Activated CD4-positive, alpha-beta T cell treated with anti-CD3 and anti-CD28 coated beads for 36 hours (primary cell): ENCODE measurements around the gene PPP2R3A. TPM values are rescaled to one million over a fixed set of nuclear protein-coding genes. Genes with fewer than 3 reads are reported as not detected.

ENCODE experiments used
- ATAC-seq: fragments of 200-7000 bp; cut with Tn5 transposase; one replicate; pipeline ENCODE4 v1.10.0; 2021; ENCODE audit warnings: mild to moderate bottlenecking, moderate library complexity
- CTCF ChIA-PET: fragments of 350-600 bp; sonication (Branson Sonifier 250); formaldehyde crosslinking; loops from one replicate; lab custom pipeline; 2021; ENCODE audit warnings: antibody characterized with exemption; lab: Charles Lee
- POLR2A ChIA-PET: fragments of 350-600 bp; sonication (Branson Sonifier 250); formaldehyde crosslinking; loops from one replicate; lab custom pipeline; 2021; ENCODE audit warnings: antibody characterized with exemption, inconsistent platforms; lab: Charles Lee
- DNase-seq: peaks from one replicate; pipeline ENCODE4 v3.0.0-alpha.2; 2020
- H3K27ac Mint-ChIP-seq: one replicate; pipeline ENCODE4 v1.8.0; 2021; ENCODE audit warnings: mixed read lengths
- H3K27me3 Mint-ChIP-seq: one replicate; pipeline ENCODE4 v1.8.0; 2021; ENCODE audit warnings: mixed read lengths
- H3K36me3 Mint-ChIP-seq: one replicate; pipeline ENCODE4 v1.8.0; 2021; ENCODE audit warnings: low read depth, mixed read lengths
- H3K4me1 Mint-ChIP-seq: one replicate; pipeline ENCODE4 v1.8.0; 2021; ENCODE audit warnings: mixed read lengths
- H3K4me3 Mint-ChIP-seq: one replicate; pipeline ENCODE4 v1.8.0; 2021; ENCODE audit warnings: mild to moderate bottlenecking, moderate library complexity, mixed read lengths
- H3K9me3 Mint-ChIP-seq: one replicate; pipeline ENCODE4 v1.8.0; 2021; ENCODE audit warnings: low read depth, mixed read lengths
- intact Hi-C, 2 experiments: fragments of 100-400 bp; cut with DNase I in 1 of 2; cut with micrococcal nuclease in 1 of 2; formaldehyde crosslinking; loops; one replicate each; pipeline versions ENCODE4 v1.14.2 to v1.15.1; 2022 to 2024; cut with DNase I, micrococcal nuclease
- total RNA-seq, 2 experiments: library from RNA; stranded (reverse); gene quantifications; one replicate each; pipeline ENCODE4 v1.2.3, GENCODE V29; 2021

Gene PPP2R3A
- total RNA-seq, 2 experiments from 2014 or later: 0.18 to 0.51 TPM

DNA sequence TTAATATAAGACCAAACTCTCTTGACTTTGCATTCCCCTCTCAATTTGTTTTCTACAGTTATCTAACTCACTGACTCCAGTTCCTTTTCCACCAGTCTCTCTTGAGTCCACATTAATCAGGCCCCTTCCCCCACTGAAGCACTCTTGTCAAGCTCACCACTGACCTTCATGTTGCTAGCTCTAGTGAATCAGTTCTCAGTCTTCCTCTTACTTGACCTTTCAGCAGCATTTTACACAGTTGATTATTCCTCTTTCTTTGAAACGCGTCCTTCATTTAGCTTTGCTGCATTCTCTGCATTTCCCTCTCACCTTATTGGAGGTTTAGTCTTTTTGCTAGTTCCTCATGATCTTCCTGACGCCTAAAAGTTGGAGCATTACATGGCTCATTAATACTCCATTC, 8.3 kb downstream of the PPP2R3A start:
- Mint-ChIP-seq H3K4me1 (no peaks in the 10 kb centered on the region), H3K27me3 (peaks cover 21% of the 10 kb centered on the region)

GRCh38 chr3:135975053-135975452, 9.5 kb downstream of the PPP2R3A start:
- DNase-seq (no peak), ATAC-seq (no peak)
- intact Hi-C loops: no loop called here
- Mint-ChIP-seq H3K27me3 (peaks cover 19% of the 10 kb centered on the region), H3K27ac (no peak overlapping the region), H3K36me3 (no peaks in the 10 kb centered on the region), H3K9me3 (no peaks in the 10 kb centered on the region), H3K4me3 (no peak overlapping the region), H3K4me1 (no peaks in the 10 kb centered on the region)
- ChIA-PET POLR2A (no interaction called here), CTCF (interaction anchor here (0.6 kb wide), 1 partner anchor 1015 kb away, joined by 3 read pairs; no protein-coding TSS in a partner anchor)

More for the DNA sequence above, 8.3 kb downstream of the PPP2R3A start:
- ChIA-PET CTCF (interaction anchor here (0.9 kb wide), 1 partner anchor 10 kb away, joined by 5 read pairs; no protein-coding TSS in a partner anchor), POLR2A (no interaction called here)
- intact Hi-C loops: no loop called here
- H3K4me3 Mint-ChIP-seq: no peak overlapping the region
- H3K36me3 Mint-ChIP-seq: no peaks in the 10 kb centered on the region
- H3K9me3 Mint-ChIP-seq: no peaks in the 10 kb centered on the region
- ATAC-seq (no peak), DNase-seq (no peak)
- H3K27ac Mint-ChIP-seq: no peak overlapping the region

DNA sequence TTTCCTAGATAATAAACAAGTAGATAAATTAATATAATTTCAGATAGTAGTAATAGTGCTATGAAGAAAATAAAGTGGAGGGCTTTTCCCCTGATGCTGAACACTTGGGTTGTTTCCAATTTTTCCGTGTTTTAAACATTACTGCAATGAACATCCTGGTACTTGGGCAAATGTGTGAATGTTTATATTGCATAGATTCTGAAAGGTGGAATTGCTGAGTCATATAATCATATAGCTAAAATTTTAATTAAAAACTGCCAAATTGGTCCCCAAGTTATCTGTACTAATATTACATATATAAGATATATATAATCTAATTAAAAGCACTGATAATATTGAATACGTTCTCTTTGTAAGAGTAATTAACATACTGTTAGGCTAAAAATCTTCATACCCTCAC, 10.0 kb downstream of the PPP2R3A start:
- Mint-ChIP-seq H3K27ac (no peak overlapping the region), H3K9me3 (no peaks in the 10 kb centered on the region), H3K4me1 (no peaks in the 10 kb centered on the region), H3K4me3 (no peak overlapping the region), H3K36me3 (no peaks in the 10 kb centered on the region), H3K27me3 (peaks cover 18% of the 10 kb centered on the region)
- ATAC-seq (no peak), DNase-seq (no peak)
- intact Hi-C loops: no loop called here
- CTCF ChIA-PET: interaction anchor here (0.6 kb wide), 1 partner anchor 1015 kb away, joined by 3 read pairs; no protein-coding TSS in a partner anchor
- POLR2A ChIA-PET: no interaction called here

- Mint-ChIP-seq H3K4me3 (no peak overlapping the region), H3K9me3 (no peaks in the 10 kb centered on the region), H3K36me3 (no peaks in the 10 kb centered on the region), H3K27me3 (peaks cover 16% of the 10 kb centered on the region), H3K27ac (no peak overlapping the region), H3K4me1 (no peaks in the 10 kb centered on the region)
- no peak for DNase-seq
- POLR2A ChIA-PET: no interaction called here
- ATAC-seq: no peak
- intact Hi-C loops: no loop called here
- CTCF ChIA-PET: interaction anchor here (0.5 kb wide), 1 partner anchor 1990 kb away, joined by 3 read pairs; no protein-coding TSS in a partner anchor
These were observed 14.8 kb downstream of the PPP2R3A start for GRCh38 chr3:135980343-135980742.

DNA sequence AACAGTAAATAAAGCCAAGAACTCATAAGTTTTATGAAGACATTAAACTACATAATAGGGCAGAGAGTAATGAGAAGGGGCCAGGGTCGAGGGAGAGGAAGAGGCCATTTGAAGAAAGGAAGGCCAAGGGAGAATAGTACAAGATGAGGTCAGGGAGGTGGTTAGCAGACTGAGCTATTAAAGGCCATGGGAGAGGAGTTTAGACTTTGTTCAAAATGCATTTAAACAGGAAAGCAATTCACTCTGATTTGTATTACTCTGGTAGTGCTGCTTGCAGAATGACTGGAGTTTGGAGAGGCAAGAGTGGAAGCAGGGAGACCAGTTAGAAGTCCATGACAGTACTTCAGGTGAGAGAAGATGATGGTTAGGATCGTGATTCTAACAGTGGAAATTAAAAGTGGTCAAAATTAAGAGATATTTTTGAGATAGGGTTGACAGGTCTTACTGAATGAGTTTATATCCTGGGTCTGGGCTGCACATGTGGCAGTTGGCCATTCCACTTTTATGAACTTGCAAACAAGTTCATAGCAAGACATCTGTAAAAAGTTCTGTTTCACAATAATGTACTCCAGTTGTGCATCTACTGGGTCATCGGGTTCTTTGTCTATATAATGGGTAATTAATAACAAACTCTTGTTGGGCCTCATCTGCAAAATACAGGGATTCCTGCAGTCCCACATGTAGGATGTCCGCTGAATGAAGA, 16.3 kb downstream of the PPP2R3A start:
- Mint-ChIP-seq H3K4me1 (no peaks in the 10 kb centered on the region), H3K36me3 (no peaks in the 10 kb centered on the region), H3K27me3 (peaks cover 14% of the 10 kb centered on the region), H3K9me3 (no peaks in the 10 kb centered on the region), H3K4me3 (no peak overlapping the region), H3K27ac (no peak overlapping the region)
- ChIA-PET CTCF (no interaction called here), POLR2A (no interaction called here)
- no peak for DNase-seq
- intact Hi-C loops: no loop called here
- ATAC-seq: no peak

DNA sequence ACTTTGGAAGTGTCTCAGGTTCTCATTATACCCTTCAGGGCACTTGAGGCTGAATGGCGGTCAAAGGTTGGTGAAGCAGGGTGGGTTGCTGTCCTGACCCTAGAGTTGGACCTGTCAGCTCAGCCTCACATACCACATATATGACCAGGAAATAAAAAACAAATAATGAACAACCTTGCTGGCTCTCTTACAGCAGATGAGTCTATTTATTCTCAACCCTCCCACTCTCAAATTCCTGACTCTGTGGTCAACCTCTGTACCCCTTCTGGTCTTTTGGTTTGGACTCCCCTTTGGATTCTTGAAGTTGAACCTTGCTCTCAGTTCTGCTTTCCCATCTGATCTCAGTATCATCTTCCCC, 16.9 kb downstream of the PPP2R3A start:
- ATAC-seq: no peak
- POLR2A ChIA-PET: no interaction called here
- H3K27me3 Mint-ChIP-seq: peaks cover 14% of the 10 kb centered on the region

DNA sequence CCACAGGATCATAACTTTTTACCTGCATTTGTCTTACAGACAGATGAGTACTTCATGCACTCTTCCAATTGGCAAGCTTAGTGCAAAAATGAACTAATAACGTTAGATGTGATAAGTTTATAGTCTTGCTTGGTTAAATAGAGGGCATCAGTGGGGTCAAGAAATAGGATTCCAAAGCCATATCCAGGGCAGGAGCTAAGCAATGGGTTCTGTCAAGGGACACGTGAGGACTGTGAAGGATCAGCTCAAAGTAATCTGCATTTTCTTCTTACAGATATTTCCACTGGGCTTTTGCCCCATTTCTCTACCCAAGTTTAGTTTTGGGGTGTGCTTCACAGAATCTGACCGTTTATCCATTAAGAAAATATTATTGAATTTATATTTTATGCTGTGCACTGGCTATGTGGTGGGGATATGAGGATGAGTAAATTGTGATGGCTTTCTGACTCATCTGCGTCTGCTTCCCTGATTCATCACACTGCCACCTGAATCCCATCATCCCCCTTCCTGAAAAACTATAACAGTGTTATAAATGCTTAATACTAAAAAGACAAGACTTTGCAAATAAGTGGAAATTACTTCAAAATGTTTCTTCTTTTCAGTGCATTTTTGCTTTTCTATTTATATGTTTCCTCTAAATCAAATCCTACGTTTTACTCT, 17.5 kb downstream of the PPP2R3A start:
- POLR2A ChIA-PET: no interaction called here
- no peak for DNase-seq
- Mint-ChIP-seq H3K27ac (no peak overlapping the region), H3K27me3 (peaks cover 14% of the 10 kb centered on the region), H3K36me3 (no peaks in the 10 kb centered on the region), H3K9me3 (no peaks in the 10 kb centered on the region), H3K4me1 (no peaks in the 10 kb centered on the region), H3K4me3 (no peak overlapping the region)
- intact Hi-C loops: no loop called here
- CTCF ChIA-PET: interaction anchor here (1.7 kb wide), 1 partner anchor 10 kb away, joined by 5 read pairs; no protein-coding TSS in a partner anchor
- ATAC-seq: no peak

More for the DNA sequence above, 16.9 kb downstream of the PPP2R3A start:
- H3K36me3 Mint-ChIP-seq: no peaks in the 10 kb centered on the region
- DNase-seq: no peak
- H3K27ac Mint-ChIP-seq: no peak overlapping the region
- CTCF ChIA-PET: no interaction called here
- intact Hi-C loops: no loop called here
- no peaks in the 10 kb centered on the region for H3K9me3 Mint-ChIP-seq
- H3K4me1 Mint-ChIP-seq: no peaks in the 10 kb centered on the region
- no peak overlapping the region for H3K4me3 Mint-ChIP-seq

- ATAC-seq: no peak
- intact Hi-C loops: no loop called here
- no peak overlapping the region for H3K4me3 Mint-ChIP-seq
- no peak overlapping the region for H3K27ac Mint-ChIP-seq
- H3K9me3 Mint-ChIP-seq: no peaks in the 10 kb centered on the region
- ChIA-PET CTCF (no interaction called here), POLR2A (no interaction called here)
- no peaks in the 10 kb centered on the region for H3K36me3 Mint-ChIP-seq
- peaks cover 7% of the 10 kb centered on the region for H3K27me3 Mint-ChIP-seq
- peaks cover 8% of the 10 kb centered on the region for H3K4me1 Mint-ChIP-seq
- no peak for DNase-seq
These were observed 22.1 kb downstream of the PPP2R3A start for GRCh38 chr3:135987661-135988060.

DNA sequence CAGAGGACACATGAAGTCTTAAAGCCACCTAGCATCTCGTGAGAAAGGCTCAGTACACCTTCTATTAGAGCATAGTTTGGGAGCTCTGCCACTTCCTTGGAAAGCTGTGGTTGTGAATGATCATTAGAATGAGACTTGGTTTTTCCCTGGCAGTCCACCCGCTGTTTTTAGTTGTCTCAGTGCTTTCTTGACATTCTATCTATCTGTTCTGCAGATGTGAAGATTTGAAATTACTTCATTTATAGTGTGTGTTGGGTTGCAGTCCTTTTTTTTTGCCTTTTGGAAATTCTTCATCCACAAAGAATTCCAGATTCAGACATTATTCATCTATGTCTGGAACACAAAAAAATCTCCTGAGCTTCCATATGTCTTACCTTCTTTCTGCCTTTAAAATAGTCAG, 23.7 kb downstream of the PPP2R3A start:
- intact Hi-C loops: no loop called here
- H3K4me3 Mint-ChIP-seq: no peak overlapping the region
- no peaks in the 10 kb centered on the region for H3K36me3 Mint-ChIP-seq
- H3K9me3 Mint-ChIP-seq: no peaks in the 10 kb centered on the region
- H3K27ac Mint-ChIP-seq: no peak overlapping the region
- DNase-seq: no peak
- no peak for ATAC-seq
- CTCF ChIA-PET: no interaction called here
- peaks cover 7% of the 10 kb centered on the region for H3K27me3 Mint-ChIP-seq
- POLR2A ChIA-PET: no interaction called here
- H3K4me1 Mint-ChIP-seq: peaks cover 8% of the 10 kb centered on the region

GRCh38 chr3:135990903-135991302, 25.4 kb downstream of the PPP2R3A start:
- Mint-ChIP-seq H3K36me3 (no peaks in the 10 kb centered on the region), H3K4me3 (no peak overlapping the region), H3K4me1 (peaks cover 8% of the 10 kb centered on the region), H3K27me3 (peaks cover 7% of the 10 kb centered on the region), H3K27ac (no peak overlapping the region), H3K9me3 (no peaks in the 10 kb centered on the region)
- intact Hi-C loops: no loop called here
- no peak for DNase-seq
- no peak for ATAC-seq
- ChIA-PET POLR2A (no interaction called here), CTCF (interaction anchor here (0.6 to 1.0 kb wide), 2 partner anchors 51 to 1390 kb away, joined by 3 to 5 read pairs; no protein-coding TSS in a partner anchor)

- Mint-ChIP-seq H3K4me1 (peaks cover 8% of the 10 kb centered on the region), H3K9me3 (no peaks in the 10 kb centered on the region), H3K4me3 (no peak overlapping the region), H3K36me3 (no peaks in the 10 kb centered on the region), H3K27me3 (peaks cover 7% of the 10 kb centered on the region), H3K27ac (no peak overlapping the region)
- CTCF ChIA-PET: interaction anchor here (0.6 to 1.0 kb wide), 3 partner anchors 50 to 1391 kb away, joined by 3 to 5 read pairs (median 3); no protein-coding TSS in a partner anchor
- DNase-seq: no peak
- POLR2A ChIA-PET: no interaction called here
- intact Hi-C loops: no loop called here
- ATAC-seq: no peak
These were observed 26.1 kb downstream of the PPP2R3A start for GRCh38 chr3:135991621-135992020.

- Mint-ChIP-seq H3K27me3 (peaks cover 7% of the 10 kb centered on the region), H3K36me3 (no peaks in the 10 kb centered on the region), H3K4me1 (peaks cover 8% of the 10 kb centered on the region), H3K4me3 (no peak overlapping the region), H3K9me3 (no peaks in the 10 kb centered on the region), H3K27ac (no peak overlapping the region)
- intact Hi-C loops: no loop called here
- ChIA-PET CTCF (interaction anchor here (0.7 kb wide), 1 partner anchor 207 kb away, joined by 3 read pairs; no protein-coding TSS in a partner anchor), POLR2A (no interaction called here)
- DNase-seq: peak; percentile 5
- ATAC-seq: no peak
These were observed 26.5 kb downstream of the PPP2R3A start for GRCh38 chr3:135992072-135992471.
